ENCODE measurements around the gene SHTN1. TPM values are rescaled to one million over a fixed set of nuclear protein-coding genes. Genes with fewer than 3 reads are reported as not detected.

The SHTN1 gene
- total RNA-seq, 1 donor from 2014 or later = 12.0 TPM

DNA sequence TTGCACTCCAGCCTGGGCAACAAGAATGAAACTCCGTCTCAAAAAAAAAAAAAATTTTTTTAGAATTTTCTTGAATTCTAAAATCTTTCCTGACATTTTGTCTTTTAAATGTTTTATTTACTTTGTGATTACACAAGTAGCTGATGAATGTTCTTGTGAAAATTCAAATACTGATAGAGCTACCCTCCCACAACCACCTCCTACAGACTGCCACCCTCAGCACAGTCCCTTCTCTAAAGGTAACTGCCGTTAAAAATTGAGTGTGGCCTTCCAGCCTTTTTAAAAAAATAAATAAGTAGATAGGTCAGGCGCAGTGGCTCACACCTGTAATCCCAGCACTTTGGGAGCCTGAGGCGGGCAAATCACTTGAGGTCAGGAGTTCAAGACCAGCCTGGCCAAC, 140.6 kb downstream of the SHTN1 start:
- TF ChIP-seq, protein P1, sequence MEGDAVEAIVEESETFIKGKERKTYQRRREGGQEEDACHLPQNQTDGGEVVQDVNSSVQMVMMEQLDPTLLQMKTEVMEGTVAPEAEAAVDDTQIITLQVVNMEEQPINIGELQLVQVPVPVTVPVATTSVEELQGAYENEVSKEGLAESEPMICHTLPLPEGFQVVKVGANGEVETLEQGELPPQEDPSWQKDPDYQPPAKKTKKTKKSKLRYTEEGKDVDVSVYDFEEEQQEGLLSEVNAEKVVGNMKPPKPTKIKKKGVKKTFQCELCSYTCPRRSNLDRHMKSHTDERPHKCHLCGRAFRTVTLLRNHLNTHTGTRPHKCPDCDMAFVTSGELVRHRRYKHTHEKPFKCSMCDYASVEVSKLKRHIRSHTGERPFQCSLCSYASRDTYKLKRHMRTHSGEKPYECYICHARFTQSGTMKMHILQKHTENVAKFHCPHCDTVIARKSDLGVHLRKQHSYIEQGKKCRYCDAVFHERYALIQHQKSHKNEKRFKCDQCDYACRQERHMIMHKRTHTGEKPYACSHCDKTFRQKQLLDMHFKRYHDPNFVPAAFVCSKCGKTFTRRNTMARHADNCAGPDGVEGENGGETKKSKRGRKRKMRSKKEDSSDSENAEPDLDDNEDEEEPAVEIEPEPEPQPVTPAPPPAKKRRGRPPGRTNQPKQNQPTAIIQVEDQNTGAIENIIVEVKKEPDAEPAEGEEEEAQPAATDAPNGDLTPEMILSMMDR (IDR thresholded peaks at IDR 0.05; ENCODE audit: insufficient read depth, low read length, poor library complexity, severe bottlenecking) = no peak
- H3K36me3 ChIP-seq (ENCODE audit: control insufficient read depth, insufficient read depth, low read length) = no peaks in the 10 kb centered on the region
- H3K4me3 ChIP-seq (ENCODE audit: low read depth, low read length) = no peak overlapping the region
- no peak for DNase-seq (ENCODE audit: low read depth)
- no peaks in the 10 kb centered on the region for H3K27me3 ChIP-seq (ENCODE audit: control insufficient read depth, insufficient read depth, low read length)

DNA sequence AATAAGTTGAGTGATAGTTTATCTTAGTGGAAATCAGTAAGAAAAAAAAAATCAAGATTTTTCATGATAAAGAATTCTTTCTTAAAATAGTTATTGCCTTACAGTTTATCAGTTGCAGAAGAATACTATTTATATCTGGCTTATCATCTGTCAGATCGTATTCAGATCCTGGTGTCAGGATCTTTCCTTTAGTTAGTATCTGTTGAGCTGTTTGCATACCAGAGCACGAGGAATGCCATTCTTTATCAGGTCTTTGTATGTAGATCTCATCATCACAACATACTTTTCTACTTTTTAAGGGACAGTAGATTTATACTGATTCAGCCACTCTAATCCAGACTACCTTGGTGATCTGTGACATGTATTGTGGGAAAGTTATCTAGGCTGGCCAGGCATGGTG, 143.2 kb downstream of the SHTN1 start:
- TF ChIP-seq, protein P1 (IDR thresholded peaks at IDR 0.05; ENCODE audit: insufficient read depth, low read length, poor library complexity, severe bottlenecking) = no peak
- H3K36me3 ChIP-seq (ENCODE audit: control insufficient read depth, insufficient read depth, low read length) = no peaks in the 10 kb centered on the region
- no peak for DNase-seq (ENCODE audit: low read depth)
- no peaks in the 10 kb centered on the region for H3K27me3 ChIP-seq (ENCODE audit: control insufficient read depth, insufficient read depth, low read length)
- H3K4me3 ChIP-seq (ENCODE audit: low read depth, low read length) = no peak overlapping the region

DNA sequence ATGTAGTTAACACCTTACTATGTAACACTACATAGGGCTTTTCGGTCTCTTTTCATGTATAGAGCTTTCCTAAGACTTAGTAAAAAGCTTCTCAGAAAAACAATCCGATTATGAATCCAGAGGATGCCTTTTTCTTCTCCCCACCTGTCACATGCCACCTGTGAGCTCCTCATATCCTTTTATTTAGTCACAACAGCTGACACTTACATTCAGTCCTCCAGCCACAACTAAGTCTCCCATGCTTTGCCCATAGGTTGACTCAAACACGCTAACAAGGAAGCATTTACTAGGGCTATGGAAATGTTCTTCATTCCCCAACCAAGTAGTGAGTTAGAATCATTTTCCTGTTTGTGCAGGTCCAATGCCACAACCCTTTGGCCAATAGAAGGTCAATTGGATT, 147.8 kb downstream of the SHTN1 start:
- Histone ChIP-seq H3K4me3 (ENCODE audit: low read depth, low read length) (no peak overlapping the region), H3K36me3 (ENCODE audit: control insufficient read depth, insufficient read depth, low read length) (no peaks in the 10 kb centered on the region), H3K27me3 (ENCODE audit: control insufficient read depth, insufficient read depth, low read length) (no peaks in the 10 kb centered on the region)
- TF ChIP-seq, protein P1 (IDR thresholded peaks at IDR 0.05; ENCODE audit: insufficient read depth, low read length, poor library complexity, severe bottlenecking) = no peak
- DNase-seq (ENCODE audit: low read depth) = no peak

DNA sequence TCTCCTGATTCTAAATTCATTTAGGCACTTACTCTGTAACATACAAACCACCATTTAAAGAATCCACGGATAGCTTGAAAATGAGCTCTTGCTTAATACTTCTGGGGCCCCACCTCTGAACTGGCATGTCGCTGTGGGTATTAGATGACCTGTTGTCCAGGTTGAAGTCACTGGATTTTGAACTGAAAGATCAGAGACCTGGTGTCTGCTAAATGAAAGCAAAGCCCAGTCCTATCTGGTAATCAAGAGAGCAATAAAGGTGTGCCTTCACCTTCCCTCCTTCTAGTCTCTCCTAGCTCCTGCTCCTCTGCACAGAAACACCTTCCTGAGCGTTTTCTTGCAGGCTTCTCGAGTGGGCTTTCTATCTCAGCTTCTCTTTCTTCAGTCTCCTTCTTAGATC, 151.3 kb downstream of the SHTN1 start:
- no peak overlapping the region for H3K4me3 ChIP-seq (ENCODE audit: low read depth, low read length)
- DNase-seq (ENCODE audit: low read depth) = no peak
- no peaks in the 10 kb centered on the region for H3K36me3 ChIP-seq (ENCODE audit: control insufficient read depth, insufficient read depth, low read length)
- TF ChIP-seq, protein P1 (IDR thresholded peaks at IDR 0.05; ENCODE audit: insufficient read depth, low read length, poor library complexity, severe bottlenecking) = no peak
- no peaks in the 10 kb centered on the region for H3K27me3 ChIP-seq (ENCODE audit: control insufficient read depth, insufficient read depth, low read length)

DNA sequence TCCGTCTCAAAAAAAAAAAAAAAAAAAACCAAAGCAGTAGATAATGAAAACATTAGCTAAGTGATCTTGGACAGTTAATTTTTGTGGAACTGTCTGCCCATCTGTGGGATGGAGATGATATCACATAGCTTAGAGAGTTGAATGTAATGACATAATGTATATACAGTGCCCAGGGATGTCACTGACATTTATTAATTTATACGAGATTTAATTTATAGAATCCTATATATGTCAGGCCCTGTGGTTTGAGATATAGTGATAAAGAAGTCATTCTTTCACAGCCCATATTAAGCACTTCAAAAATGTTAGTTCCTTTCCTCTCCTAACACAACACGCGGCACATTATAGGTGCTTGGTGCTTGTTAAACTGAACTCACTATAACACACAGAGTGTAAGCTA, 151.7 kb downstream of the SHTN1 start:
- no peak for DNase-seq (ENCODE audit: low read depth)
- Histone ChIP-seq H3K27me3 (ENCODE audit: control insufficient read depth, insufficient read depth, low read length) (no peaks in the 10 kb centered on the region), H3K36me3 (ENCODE audit: control insufficient read depth, insufficient read depth, low read length) (no peaks in the 10 kb centered on the region), H3K4me3 (ENCODE audit: low read depth, low read length) (no peak overlapping the region)
- TF ChIP-seq, protein P1 (IDR thresholded peaks at IDR 0.05; ENCODE audit: insufficient read depth, low read length, poor library complexity, severe bottlenecking) = no peak

DNA sequence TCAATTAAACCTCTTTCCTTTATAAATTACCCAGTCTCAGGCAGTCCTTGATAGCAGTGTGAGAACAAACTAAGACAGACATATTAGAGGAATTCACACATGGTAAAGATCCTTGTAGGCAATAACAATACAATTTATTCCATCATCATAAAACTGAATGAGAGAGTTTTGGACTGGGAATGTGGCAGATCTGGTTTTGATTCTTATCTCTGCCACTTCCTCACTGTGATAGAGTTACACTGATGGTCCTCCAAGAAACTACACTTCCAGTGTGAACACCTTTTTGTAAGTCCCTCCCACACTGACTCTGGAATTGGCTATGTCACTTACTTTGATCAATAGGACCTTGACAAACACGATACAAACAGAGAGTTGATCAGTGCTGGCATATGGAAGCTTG, 152.7 kb downstream of the SHTN1 start:
- H3K36me3 ChIP-seq (ENCODE audit: control insufficient read depth, insufficient read depth, low read length) = no peaks in the 10 kb centered on the region
- H3K27me3 ChIP-seq (ENCODE audit: control insufficient read depth, insufficient read depth, low read length) = no peaks in the 10 kb centered on the region
- no peak overlapping the region for H3K4me3 ChIP-seq (ENCODE audit: low read depth, low read length)
- TF ChIP-seq, protein P1 (IDR thresholded peaks at IDR 0.05; ENCODE audit: insufficient read depth, low read length, poor library complexity, severe bottlenecking) = no peak
- no peak for DNase-seq (ENCODE audit: low read depth)

Data from kidney epithelial cell (primary cell).